SK-N-SH treated with all-trans-retinoic acid at 6 μM for 48 hours (cell line): ENCODE results near the gene OR6J1.

Experiments
- ATAC-seq: fragments of 200-7000 bp; cut with Tn5 transposase; 3 replicates; pipeline ENCODE4 v1.9.1; 2020; ENCODE audit warnings: mild to moderate bottlenecking, moderate library complexity
- ARNTL ChIP-seq: fragments of 450-650 bp; formaldehyde crosslinking; IDR thresholded peaks from 2 replicates; pipeline ENCODE4 v1.5.0; 2020; ENCODE audit warnings: low read depth, mild to moderate bottlenecking, moderate library complexity, borderline replicate concordance
- BACH2 ChIP-seq: fragments of 250-450 bp; sonication (Bioruptor Pico); IDR thresholded peaks from 2 replicates; pipeline ENCODE4 v1.9.0; 2021; ENCODE audit warnings: mild to moderate bottlenecking, borderline replicate concordance
- ESRRG ChIP-seq: fragments of 250-450 bp; sonication (Bioruptor Pico); IDR thresholded peaks from 2 replicates; pipeline ENCODE4 v1.6.1; 2021; ENCODE audit warnings: mild to moderate bottlenecking
- GLIS3 ChIP-seq: fragments of 250-450 bp; sonication (Bioruptor Pico); IDR thresholded peaks from 2 replicates; pipeline ENCODE4 v1.5.0; 2020; ENCODE audit warnings: mild to moderate bottlenecking, moderate library complexity
- ISL1 ChIP-seq: fragments of 250-450 bp; sonication (Bioruptor Pico); IDR thresholded peaks from 2 replicates; pipeline ENCODE4 v2.1.2; 2022; ENCODE audit warnings: mild to moderate bottlenecking, moderate library complexity
- OSR1 ChIP-seq: fragments of 250-450 bp; sonication (Bioruptor Pico); IDR thresholded peaks from 2 replicates; pipeline ENCODE4 v1.8.0; 2022; ENCODE audit warnings: moderate library complexity, mild to moderate bottlenecking, inconsistent platforms
- PATZ1 ChIP-seq: fragments of 250-450 bp; sonication (Bioruptor Pico); IDR thresholded peaks from 2 replicates; pipeline ENCODE4 v1.8.0; 2020; ENCODE audit warnings: mild to moderate bottlenecking, moderate library complexity, borderline replicate concordance
- POU6F1 ChIP-seq: fragments of 250-450 bp; sonication (Bioruptor Pico); IDR thresholded peaks from 2 replicates; pipeline ENCODE4 v1.8.0; 2021; ENCODE audit warnings: low read depth, mild to moderate bottlenecking, moderate library complexity, borderline replicate concordance
- PPARA ChIP-seq: fragments of 250-450 bp; sonication (Bioruptor Pico); IDR thresholded peaks from 2 replicates; pipeline ENCODE4 v1.5.0; 2020; ENCODE audit warnings: mild to moderate bottlenecking, borderline replicate concordance
- RARB ChIP-seq: fragments of 250-450 bp; sonication (Bioruptor Pico); IDR thresholded peaks from 2 replicates; pipeline ENCODE4 v1.8.0; 2021; ENCODE audit warnings: mild to moderate bottlenecking, moderate library complexity
- TCF4 ChIP-seq: fragments of 250-450 bp; sonication (Bioruptor Pico); IDR thresholded peaks from 2 replicates; pipeline ENCODE4 v1.8.0; 2021; ENCODE audit warnings: mild to moderate bottlenecking, moderate library complexity, borderline replicate concordance
- TOX ChIP-seq: fragments of 250-450 bp; sonication (Bioruptor Pico); IDR thresholded peaks from 2 replicates; pipeline ENCODE4 v1.8.0; 2021; ENCODE audit warnings: mild to moderate bottlenecking, moderate library complexity, borderline replicate concordance
- ZC3H10 ChIP-seq: fragments of 250-450 bp; sonication (Bioruptor Pico); IDR thresholded peaks from 2 replicates; pipeline ENCODE4 v1.5.1; 2021; ENCODE audit warnings: mild to moderate bottlenecking, moderate library complexity
- ZFP3 ChIP-seq: fragments of 250-450 bp; sonication (Bioruptor Pico); IDR thresholded peaks from 2 replicates; pipeline ENCODE4 v1.5.0; 2020; ENCODE audit warnings: mild to moderate bottlenecking, moderate library complexity
- ZNF565 ChIP-seq: fragments of 450-650 bp; formaldehyde crosslinking; conservative IDR thresholded peaks from 2 replicates; pipeline ENCODE4 v1.5.0; 2020; ENCODE audit warnings: low read depth, mild to moderate bottlenecking, moderate library complexity
- ZNF8 ChIP-seq: fragments of 450-650 bp; formaldehyde crosslinking; IDR thresholded peaks from 2 replicates; pipeline ENCODE4 v1.5.0; 2020; ENCODE audit warnings: mild to moderate bottlenecking, moderate library complexity
- TF ChIP-seq, protein P1 (sequence below): fragments of 250-450 bp; sonication (Bioruptor Pico); IDR thresholded peaks from 2 replicates; pipeline ENCODE4 v1.5.1; 2021; ENCODE audit warnings: mild to moderate bottlenecking, moderate library complexity
- TF ChIP-seq, protein P2 (sequence below): fragments of 250-450 bp; sonication (Bioruptor Pico); IDR thresholded peaks from 2 replicates; pipeline ENCODE4 v1.5.0; 2020; ENCODE audit warnings: mild to moderate bottlenecking, moderate library complexity
- TF ChIP-seq, protein P3 (sequence below): fragments of 250-450 bp; sonication (Bioruptor Pico); IDR thresholded peaks from 2 replicates; pipeline ENCODE4 v1.5.1; 2020; ENCODE audit warnings: low read depth, mild to moderate bottlenecking, moderate library complexity

Gene OR6J1

GRCh38 chr14:22596354-22596879 is 47.7 kb downstream of the OR6J1 start:
- TF ChIP-seq, protein P1, sequence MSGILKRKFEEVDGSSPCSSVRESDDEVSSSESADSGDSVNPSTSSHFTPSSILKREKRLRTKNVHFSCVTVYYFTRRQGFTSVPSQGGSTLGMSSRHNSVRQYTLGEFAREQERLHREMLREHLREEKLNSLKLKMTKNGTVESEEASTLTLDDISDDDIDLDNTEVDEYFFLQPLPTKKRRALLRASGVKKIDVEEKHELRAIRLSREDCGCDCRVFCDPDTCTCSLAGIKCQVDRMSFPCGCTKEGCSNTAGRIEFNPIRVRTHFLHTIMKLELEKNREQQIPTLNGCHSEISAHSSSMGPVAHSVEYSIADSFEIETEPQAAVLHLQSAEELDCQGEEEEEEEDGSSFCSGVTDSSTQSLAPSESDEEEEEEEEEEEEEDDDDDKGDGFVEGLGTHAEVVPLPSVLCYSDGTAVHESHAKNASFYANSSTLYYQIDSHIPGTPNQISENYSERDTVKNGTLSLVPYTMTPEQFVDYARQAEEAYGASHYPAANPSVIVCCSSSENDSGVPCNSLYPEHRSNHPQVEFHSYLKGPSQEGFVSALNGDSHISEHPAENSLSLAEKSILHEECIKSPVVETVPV (CRISPR knock-in tag): no peak
- TF ChIP-seq TCF4 (CRISPR knock-in tag): no peak
- TF ChIP-seq TOX (CRISPR knock-in tag): no peak
- TF ChIP-seq PPARA: no peak
- no peak for TF ChIP-seq GLIS3 (CRISPR knock-in tag)
- TF ChIP-seq ARNTL (CRISPR knock-in tag): no peak
- TF ChIP-seq RARB (CRISPR knock-in tag): no peak
- TF ChIP-seq PATZ1 (CRISPR knock-in tag): no peak
- no peak for TF ChIP-seq POU6F1 (CRISPR knock-in tag)
- TF ChIP-seq BACH2 (CRISPR knock-in tag): no peak
- ATAC-seq: no peak

DNA sequence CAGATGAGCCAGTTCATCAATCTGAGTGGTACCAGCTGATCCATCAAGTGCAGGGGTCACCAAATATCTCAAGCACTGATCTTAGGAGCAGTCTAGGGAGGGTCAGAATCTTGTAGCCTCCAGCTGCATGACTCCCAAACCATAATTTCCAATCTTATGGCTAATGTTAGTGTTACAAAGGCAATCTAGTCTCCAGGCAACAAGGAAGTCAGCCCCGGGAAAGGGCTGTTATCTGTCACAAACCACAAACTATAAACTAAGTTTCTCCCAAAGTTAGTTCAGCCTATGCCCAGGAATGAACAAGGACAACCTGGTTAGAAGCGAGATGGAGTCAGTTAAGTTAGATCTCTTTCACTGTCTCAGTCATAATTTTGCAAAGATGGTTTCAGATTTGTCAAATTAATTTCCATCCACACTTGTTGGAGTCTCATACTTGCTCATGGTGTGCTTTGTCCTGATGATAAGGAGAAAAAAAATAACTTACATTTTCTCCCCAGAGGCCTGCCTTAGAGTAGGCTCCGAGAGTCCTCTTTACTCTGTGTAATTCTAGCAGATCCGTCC is 49.9 kb downstream of the OR6J1 start:
- ATAC-seq: no peak
- no peak for TF ChIP-seq POU6F1 (CRISPR knock-in tag)
- TF ChIP-seq ESRRG (CRISPR knock-in tag): no peak
- TF ChIP-seq PPARA: no peak
- TF ChIP-seq, protein P1 (CRISPR knock-in tag): no peak
- TF ChIP-seq BACH2 (CRISPR knock-in tag): no peak
- no peak for TF ChIP-seq ISL1
- no peak for TF ChIP-seq ARNTL (CRISPR knock-in tag)
- TF ChIP-seq, protein P2, sequence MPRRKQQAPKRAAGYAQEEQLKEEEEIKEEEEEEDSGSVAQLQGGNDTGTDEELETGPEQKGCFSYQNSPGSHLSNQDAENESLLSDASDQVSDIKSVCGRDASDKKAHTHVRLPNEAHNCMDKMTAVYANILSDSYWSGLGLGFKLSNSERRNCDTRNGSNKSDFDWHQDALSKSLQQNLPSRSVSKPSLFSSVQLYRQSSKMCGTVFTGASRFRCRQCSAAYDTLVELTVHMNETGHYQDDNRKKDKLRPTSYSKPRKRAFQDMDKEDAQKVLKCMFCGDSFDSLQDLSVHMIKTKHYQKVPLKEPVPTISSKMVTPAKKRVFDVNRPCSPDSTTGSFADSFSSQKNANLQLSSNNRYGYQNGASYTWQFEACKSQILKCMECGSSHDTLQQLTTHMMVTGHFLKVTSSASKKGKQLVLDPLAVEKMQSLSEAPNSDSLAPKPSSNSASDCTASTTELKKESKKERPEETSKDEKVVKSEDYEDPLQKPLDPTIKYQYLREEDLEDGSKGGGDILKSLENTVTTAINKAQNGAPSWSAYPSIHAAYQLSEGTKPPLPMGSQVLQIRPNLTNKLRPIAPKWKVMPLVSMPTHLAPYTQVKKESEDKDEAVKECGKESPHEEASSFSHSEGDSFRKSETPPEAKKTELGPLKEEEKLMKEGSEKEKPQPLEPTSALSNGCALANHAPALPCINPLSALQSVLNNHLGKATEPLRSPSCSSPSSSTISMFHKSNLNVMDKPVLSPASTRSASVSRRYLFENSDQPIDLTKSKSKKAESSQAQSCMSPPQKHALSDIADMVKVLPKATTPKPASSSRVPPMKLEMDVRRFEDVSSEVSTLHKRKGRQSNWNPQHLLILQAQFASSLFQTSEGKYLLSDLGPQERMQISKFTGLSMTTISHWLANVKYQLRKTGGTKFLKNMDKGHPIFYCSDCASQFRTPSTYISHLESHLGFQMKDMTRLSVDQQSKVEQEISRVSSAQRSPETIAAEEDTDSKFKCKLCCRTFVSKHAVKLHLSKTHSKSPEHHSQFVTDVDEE (CRISPR knock-in tag): no peak
- no peak for TF ChIP-seq ZNF565 (CRISPR knock-in tag)
- TF ChIP-seq OSR1 (CRISPR knock-in tag): no peak
- TF ChIP-seq ZNF8 (CRISPR knock-in tag): no peak
- TF ChIP-seq TCF4 (CRISPR knock-in tag): no peak
- no peak for TF ChIP-seq ZC3H10 (CRISPR knock-in tag)

GRCh38 chr14:22593601-22594000 is 50.6 kb downstream of the OR6J1 start:
- no peak for ATAC-seq
- TF ChIP-seq, protein P2 (CRISPR knock-in tag): no peak
- no peak for TF ChIP-seq ZNF565 (CRISPR knock-in tag)
- no peak for TF ChIP-seq OSR1 (CRISPR knock-in tag)
- TF ChIP-seq, protein P3, sequence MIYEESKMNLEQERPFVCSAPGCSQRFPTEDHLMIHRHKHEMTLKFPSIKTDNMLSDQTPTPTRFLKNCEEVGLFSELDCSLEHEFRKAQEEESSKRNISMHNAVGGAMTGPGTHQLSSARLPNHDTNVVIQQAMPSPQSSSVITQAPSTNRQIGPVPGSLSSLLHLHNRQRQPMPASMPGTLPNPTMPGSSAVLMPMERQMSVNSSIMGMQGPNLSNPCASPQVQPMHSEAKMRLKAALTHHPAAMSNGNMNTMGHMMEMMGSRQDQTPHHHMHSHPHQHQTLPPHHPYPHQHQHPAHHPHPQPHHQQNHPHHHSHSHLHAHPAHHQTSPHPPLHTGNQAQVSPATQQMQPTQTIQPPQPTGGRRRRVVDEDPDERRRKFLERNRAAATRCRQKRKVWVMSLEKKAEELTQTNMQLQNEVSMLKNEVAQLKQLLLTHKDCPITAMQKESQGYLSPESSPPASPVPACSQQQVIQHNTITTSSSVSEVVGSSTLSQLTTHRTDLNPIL (CRISPR knock-in tag): no peak
- TF ChIP-seq ISL1: no peak
- TF ChIP-seq TCF4 (CRISPR knock-in tag): no peak
- TF ChIP-seq GLIS3 (CRISPR knock-in tag): no peak
- TF ChIP-seq ZFP3: no peak
- no peak for TF ChIP-seq ESRRG (CRISPR knock-in tag)
- no peak for TF ChIP-seq ZC3H10 (CRISPR knock-in tag)
